Stimulated activated naive CD8-positive, alpha-beta T cell treated with anti-CD3 and anti-CD28 coated beads, Interleukin-15, Interleukin-2, amounts not matched to agents 100 U/mL and 50 U/mL, for 24 hours (primary cell): ENCODE measurements around the gene TESK2.

Experiments used
- ATAC-seq: fragments of 150-1000 bp; cut with Tn5 transposase; one replicate; pipeline ENCODE4 v1.10.0; 2021
- DNase-seq: peaks from one replicate; pipeline ENCODE4 v3.0.0; 2021

TESK2 gene

DNA sequence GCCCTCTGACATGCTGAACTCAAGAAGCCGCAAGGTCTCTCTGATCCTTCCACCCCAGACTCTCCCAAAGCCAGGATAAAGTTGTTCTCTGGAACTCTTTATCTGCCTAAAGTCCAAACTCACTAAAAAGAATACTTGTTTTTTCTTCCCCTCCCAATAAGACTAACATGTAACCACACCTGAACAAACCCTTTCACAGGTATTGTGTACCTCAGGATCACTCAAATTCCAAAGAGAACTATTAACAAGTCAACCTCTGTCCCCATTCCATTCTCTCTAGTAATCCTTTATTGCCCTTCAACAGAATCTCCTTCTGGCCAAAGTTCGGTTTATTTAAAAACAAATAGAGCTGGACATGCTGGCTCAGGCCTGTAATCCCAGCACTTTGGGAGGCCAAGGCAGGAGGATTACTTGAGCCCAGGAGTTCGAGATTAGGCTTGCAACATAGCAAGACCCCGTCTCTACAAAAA, 155.1 kb downstream of the TESK2 start:
- DNase-seq (no peak), ATAC-seq (no peak)

DNA sequence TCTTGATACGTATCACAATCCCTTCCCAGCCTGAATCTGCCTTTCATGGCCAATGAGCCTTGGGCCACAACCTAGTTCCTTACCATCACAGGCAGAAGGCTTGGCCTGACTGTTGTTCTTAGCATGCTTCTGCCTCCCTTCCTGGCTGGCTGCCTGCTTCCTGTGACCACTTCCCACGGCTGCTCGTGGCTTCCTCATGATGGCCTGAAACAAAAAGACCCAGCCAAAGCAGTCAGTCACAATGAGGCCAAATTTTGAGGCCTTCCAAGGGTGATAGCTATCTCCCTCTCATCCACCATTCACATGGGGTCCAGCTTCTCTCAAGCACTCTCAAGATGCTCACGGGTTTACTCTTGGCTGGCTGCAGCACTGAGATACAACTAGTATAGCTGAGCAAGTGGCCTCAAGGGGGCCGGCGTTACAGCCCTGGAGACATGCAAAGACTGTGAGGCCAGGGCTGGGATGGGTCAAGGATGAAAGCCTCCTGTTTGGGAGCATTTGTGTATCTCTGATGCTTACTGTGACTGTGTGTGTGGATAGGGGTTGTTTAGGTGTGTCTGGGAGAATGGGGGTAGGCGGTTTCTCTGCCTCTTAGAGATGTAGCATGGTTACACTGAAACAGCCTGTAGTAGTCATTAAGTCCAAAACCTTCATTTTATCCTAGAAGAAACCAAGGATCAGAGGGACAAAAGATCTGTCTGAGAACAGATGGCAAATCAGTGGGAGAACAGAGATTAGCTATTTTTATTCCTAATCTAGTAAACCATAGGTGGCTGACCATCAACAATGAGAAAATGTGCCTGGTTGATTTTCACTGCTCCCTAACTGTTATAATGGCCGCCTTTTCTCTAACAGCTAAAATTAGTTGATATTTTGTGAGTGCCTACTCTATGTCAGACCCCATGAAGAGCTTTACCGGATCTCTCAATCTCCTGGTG, 156.4 kb downstream of the TESK2 start:
- ATAC-seq, result no peak
- no peak for DNase-seq

DNA sequence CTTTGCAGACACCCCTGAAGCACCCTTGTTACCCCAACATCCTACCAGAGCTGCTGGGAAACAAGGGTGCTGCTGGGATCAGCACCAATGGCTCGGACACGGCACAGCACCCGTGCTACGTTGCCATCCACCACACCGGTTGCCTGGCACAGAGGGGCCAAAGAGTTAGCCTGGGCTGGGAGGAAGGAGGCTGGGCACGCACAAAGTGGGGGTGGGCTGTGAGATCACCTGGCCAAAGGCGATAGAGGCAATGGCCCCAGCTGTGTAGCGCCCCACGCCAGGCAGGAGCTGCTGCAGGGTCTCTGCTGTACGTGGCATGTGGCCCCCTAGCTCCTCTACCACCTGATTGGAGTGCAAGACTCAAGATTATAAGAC, 158.6 kb downstream of the TESK2 start:
- no peak for DNase-seq
- ATAC-seq, result no peak

DNA sequence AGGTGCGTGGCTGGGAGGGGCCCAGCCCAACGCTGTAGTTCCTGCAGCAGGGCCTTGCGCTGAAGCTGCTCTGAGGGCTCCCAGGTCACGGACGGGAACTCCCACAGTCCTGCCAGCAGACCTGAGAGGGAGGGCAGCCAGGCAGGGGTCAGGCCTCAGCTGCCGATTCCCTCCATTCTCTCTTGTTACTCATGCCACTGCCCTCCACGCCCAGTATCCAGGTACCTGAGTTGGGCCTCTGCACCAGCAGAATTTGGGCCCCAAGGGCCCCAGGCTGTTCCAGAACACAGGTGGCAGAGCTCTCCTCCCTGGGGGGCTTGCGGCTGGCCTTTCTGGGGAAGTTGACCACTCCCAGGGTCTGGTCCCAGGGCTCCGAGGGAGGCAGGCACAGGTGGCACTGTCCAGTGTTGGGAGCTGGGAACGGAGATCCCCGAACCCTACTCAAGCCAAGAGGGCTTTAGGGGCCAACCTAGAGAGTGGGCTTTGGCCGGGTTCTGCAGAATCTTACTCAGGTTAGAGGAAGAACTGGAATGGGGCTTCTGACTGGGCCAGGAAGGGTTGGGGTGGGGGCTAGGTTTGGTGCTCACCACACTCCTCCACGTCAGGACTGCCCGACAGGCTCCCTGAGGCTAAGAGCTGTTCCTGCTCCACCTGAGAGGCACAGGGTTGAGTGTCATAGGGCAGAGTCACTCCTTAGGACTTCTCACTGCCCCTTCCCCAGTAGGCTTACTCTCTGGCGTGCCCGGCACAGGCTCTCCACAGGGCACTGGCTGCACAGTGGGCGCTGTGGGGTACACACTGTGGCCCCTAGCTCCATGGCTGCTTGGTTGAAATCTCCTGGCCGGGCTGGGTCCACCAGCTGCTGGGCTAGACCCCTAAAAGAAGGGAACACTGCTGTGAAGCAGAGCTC, 159.3 kb downstream of the TESK2 start:
- DNase-seq, result no peak
- no peak for ATAC-seq

DNA sequence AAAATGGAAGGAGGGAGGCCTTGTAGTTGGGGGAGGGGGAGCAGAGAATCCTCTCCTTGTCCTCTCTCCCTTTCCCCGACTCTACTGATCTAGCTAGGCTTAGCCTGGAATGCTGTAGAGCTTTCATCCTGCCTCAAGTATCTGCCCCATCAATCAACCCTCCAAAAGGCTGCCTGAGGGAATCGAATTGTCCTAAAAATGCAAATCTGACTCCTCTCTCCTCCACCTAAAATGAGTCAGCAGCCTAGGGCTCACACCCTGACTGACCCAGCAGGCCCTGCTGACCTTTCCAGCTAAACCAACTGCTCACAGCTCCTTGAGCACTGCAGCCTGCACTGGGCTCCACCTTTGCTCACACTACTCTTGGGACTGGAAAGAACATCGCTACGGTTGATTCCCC, 161.5 kb downstream of the TESK2 start:
- DNase-seq (no peak), ATAC-seq (no peak)

DNA sequence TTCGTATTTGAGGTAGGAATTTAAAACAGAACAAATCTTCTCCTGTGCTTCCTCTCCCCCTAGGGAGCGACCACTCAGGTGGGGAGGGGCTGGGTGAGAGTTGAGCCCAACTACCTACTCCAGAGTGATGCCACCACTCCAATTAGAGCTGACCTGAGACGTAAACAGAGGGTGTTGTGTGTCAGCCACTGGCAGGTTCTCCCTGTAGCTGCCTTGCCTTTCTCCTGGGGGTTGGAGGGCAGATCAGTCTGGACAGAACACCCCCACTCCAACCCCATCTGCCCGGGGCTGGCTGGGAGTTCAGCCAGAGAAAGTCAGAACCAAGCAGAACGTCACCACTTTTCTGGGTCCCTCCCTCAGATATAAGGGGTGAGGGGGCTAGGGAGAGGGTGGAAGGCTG, 162.3 kb downstream of the TESK2 start:
- DNase-seq (no peak), ATAC-seq (no peak)

DNA sequence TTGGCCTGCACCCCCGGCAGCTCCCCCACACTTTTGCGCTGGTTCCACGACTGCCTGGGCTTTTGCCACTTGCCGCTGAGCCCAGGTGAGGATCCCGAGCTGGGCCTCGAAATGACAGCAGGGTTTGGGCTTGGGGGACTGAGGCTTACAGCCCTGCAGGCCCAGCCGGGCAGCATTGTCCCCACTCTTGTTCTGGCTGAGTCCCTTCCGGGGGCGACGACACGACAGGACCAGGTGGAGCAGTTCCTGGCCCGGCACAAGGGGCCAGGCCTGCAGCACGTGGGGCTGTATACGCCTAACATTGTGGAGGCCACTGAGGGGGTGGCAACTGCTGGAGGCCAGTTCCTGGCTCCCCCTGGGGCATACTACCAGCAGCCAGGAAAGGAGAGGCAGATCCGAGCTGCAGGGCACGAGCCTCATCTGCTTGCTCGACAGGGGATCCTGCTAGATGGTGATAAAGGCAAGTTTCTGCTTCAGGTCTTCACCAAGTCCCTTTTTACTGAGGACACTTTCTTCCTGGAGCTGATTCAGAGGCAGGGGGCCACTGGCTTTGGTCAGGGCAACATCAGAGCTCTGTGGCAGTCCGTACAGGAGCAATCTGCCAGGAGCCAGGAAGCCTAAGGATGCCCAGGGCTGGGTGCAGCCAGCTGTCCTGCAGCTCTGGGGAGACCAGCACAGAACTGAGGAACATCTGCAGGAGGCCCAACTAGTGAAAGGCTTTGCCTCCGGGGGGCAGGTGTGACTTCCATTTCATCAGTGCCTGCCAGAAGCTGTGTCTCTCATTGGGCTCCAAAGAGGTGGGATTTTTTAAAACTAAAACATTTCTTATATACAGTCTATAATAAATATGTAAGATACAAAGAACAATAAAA, 163.1 kb downstream of the TESK2 start:
- ATAC-seq (no peak), DNase-seq (peak; percentile 31)

DNA sequence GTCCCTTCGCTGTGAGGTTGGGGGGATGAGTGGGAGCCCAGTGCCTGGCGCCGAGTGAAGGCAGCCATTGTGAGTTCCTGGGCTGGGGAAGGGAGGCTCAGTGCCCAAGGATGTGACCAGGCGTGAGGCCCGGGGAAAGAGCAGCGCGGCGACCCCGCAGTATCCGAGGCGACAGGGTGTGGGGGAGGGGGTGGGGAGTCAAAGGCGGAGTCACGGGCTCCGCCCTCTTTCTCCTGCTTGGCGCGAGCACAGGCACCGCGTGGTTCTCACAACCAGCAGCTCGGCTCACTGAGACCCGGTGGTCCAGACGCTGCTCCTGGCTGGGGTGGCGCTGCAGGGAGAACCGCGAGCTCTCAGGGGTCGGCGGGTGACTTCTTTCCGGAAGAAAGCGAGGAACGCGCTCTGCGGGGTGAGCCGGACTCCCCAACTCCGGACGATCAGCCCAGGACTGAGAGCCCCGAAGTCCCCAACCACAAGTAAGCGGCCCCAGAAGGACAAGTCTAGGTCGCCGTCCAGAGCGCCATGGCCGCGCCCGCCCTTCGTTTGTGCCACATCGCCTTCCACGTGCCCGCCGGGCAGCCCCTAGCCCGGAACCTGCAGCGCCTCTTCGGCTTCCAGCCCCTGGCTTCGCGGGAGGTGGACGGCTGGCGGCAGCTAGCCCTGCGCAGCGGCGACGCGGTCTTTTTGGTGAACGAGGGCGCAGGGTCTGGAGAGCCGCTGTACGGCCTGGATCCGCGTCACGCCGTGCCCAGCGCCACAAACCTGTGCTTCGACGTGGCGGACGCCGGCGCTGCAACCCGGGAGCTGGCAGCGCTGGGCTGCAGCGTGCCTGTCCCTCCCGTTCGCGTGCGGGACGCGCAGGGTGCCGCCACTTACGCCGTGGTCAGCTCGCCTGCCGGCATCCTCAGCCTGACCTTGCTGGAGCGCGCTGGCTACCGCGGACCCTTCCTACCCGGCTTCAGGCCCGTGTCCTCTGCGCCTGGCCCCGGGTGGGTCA, 164.0 kb downstream of the TESK2 start, which contains the start of gene HPDL:
HPDL (plus strand) TSS at position 269 of the 997 bp plus-strand sequence; CDS start at position 523, 254 bp downstream.
- peak; percentile 95 for ATAC-seq
- DNase-seq, result peak; percentile 85

DNA sequence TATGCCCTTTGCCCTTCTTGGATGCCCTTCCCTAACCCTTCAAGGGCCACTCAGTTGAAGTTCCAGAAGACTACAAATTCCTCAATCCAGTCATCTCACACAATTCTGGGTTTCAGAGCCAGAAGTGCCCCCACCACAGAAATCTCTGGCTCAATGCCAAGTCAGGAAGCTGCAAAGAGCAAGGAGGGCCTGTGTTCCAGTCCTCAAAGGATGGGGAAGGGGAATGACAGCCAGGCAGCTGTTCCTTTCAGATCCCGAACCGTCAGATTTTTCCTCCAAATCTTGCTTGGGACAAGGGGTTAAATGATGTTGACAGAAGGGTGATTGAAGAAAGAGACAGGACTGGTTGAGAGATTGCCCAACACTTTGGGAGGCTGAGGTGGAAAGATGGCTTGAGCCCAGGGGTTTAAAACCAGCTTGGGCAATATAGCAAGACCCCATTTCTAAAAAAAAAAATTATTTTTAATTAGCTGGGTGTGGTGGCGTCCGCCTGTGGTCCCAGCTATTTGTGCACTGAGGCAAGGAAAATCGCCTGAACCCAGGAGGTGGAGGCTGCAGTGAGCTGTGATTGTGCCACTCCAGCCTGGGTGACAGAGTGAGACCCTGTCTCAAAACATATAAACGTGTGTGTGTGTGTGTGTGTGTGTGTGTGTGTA, 165.0 kb downstream of the TESK2 start:
- DNase-seq (no peak), ATAC-seq (no peak)

DNA sequence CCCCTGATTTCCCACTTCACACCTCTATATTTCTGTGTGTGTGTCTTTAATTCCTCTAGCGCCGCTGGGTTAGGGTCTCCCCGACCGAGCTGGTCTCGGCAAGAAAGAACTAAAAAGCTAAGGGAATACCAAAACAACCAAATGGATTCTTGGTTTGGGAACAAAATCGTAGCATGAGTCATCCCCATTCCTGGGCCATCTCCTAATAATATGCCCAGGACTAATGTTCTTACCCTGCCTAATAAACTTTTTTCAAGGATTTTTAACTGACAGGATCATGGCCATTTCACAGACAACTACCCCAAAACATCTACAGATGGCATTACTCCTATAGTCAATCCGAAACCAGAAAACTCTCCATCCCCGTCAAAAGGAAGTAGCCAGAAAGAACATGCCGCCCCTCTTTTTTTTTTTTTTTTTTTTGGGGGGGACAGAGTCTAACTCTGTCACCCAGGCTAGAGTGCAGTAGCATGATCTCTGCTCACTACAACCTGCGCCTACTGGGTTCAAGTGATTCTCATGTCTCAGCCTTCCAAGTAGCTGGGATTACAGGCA, 168.4 kb downstream of the TESK2 start:
- no peak for DNase-seq
- no peak for ATAC-seq

DNA sequence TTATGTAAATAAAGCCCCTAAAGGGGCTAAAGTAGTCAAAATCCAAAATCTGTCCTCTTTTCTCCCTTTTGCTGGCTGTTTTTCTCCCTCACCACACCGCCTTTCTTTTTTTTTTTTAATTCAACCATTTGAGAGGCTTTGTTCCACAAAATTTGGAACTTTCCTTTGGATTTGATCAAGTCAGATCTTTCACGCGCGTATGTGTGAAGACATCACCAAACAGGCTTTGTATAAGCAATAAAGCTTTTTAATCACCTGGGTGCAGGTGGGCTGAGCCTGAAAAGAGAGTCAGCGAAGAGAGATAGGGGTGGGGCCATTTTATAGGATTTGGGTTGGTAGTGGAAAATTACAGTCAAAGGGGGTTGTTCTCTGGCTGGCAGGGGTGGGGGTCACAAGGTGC, 169.5 kb downstream of the TESK2 start:
- DNase-seq (no peak), ATAC-seq (no peak)

DNA sequence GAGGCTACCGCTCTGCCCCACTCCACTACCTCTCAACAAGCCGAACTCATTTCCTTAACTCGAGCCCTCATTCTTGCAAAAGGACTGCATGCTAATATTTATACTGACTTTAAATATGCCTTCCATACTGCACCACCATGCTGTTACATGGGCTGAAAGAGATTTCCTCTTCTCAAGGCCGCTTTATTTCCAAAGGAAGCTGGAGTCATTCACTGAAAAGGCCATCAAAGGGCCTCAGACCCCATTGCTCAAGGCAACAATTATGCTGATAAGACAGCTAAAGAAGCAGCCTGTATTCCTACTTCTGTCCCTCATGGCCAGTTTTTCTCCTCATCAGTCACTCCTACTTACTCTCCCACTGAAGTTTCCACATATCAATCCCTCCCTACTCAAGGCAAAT, 171.2 kb downstream of the TESK2 start:
- ATAC-seq (no peak), DNase-seq (no peak)

DNA sequence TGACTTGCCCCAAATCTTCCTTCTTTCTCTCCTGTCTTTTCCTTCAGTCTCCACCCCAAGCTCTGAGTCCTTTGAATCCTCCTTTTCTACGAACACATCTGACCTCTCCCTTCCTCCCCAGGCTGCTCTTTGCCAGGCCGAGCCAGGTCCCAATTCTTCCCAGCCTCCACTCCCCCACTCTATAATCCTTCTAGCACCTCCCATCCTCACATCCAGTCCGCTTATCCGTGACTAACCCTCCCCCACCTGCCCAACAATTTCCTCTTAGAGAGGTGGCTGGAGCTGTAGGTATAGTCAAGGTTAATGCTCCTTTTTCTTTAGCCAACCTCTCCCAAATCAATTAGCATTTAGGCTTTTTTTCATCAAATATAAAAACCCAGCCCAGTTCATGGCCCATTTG, 173.8 kb downstream of the TESK2 start:
- ATAC-seq, result no peak

DNA sequence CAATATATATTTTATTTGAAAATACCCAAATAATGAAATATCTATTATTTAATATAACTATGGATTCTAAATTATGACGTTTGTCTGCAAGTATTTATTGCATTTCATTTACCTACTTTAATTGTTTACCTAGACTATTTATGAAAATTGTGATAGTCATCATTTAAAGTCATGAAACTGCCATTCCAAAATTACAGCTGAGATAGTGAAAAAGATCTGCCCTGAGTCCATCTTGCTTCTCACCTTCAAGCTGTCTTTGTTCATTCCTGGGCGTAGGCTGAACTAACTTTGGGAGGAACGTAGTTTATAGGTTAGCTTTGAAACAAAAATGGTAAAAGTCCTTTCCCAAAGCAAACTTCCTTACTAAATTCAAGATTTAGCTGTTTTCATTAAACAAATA, 176.7 kb downstream of the TESK2 start:
- DNase-seq (no peak), ATAC-seq (no peak)

More for the DNA sequence above, 173.8 kb downstream of the TESK2 start:
- DNase-seq, result no peak

DNA sequence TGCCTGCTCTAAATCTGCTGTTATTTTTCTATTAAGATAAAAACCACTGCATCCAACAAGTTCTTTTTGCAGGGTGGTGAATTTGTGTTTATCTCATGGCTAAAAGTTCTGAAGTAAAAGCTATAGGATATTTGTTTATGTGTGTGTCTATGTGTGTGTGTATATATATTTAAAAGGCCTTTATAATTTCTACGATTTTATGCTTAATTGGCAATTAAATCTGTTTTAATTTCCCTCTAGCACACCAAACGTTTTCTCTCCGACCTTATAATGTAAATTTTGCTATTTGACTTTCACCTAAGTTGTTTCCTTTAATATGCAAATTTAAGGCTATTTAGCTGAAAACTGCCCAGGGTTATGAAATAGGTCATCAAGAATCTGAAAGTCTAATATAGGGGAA, 184.1 kb downstream of the TESK2 start:
- ATAC-seq, result no peak
- DNase-seq, result no peak

DNA sequence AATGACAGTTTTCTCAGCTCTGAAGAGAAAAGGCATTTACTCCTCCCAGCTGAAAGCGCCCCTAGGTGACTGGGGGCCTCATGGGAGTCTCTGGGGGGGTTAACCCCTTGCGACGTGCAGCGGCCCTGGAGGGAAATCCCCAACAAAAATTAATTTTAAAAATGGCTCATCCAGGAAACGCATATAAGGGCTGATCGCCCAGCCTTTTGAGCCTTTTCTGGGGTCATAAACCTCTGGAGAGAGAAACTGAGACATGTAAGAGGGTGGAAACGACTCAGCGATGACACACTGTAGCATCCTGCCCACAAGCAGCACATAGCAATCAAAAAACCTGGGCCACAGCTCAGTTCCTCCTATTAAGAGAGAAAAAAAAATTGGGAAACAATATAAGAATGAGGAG, 184.6 kb downstream of the TESK2 start:
- DNase-seq, result peak; percentile 68
- ATAC-seq, result peak; percentile 56

DNA sequence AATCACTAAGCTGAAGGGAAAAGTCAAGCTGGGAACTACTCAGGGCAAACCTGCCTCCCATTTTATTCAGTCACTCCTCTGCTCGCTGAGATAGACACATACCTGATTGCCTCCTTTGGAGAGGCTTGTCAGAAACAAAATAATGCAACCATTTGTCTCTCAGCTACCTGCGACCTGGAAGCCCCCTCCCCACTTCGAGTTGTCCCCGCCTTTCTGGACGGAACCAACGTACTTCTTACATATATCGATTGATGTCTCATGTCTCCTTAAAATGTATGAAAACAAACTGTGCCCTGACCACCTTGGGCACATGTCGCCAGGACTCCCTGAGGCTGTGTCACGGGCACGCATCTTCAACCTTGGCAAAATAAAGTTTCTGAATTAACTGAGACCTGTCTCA, 185.7 kb downstream of the TESK2 start:
- ATAC-seq (no peak), DNase-seq (no peak)

DNA sequence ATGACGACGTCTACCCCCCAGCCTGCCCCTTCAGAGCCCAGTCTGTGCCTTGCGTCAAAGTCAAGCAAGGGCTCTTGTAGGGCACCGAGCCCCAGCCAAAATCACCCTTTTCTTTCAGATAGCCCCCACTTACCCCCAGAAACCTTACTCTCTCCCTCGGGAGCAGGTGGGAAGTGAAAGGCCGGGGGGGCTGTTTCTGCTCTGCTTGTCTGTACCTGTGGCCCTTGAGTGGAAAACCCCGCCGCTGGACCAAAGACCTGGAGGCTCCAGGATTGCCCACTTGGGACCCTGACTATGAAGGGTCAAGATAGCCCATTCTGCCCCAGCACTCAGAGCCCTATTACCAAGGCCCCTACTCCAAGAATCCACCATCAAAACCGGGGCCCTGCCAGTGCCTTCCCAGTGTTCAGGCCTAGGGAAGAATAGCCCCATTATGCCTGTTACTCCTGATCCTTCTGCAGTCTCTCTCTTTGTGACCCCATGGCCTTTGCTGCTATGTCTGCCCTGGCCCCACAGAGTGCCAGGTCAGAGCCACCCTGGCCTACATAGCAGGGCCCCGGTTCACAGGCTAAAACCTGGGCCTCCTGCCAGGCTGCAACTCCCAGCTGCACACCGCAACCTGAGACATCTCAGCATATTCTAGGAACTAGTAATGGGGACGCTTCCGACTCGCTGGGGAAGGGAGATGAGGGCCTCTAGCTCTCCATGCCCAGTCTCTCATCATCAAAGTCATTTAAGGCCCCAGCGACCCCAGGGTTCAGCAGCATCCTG, 186.5 kb downstream of the TESK2 start:
- DNase-seq (no peak), ATAC-seq (no peak)
